ENCODE data around the gene CHTF8. TPM values are rescaled to one million over a fixed set of nuclear protein-coding genes. Genes with fewer than 3 reads are reported as not detected.

Gene CHTF8
- total RNA-seq = 100 to 1,000 TPM in 1 of 2 donors, 10 to 100 TPM in 1; 94.6 to 135 TPM

GRCh38 chr16:69132424-69133252 is at the start of gene CHTF8, which contains the start of gene UTP4:
Gene CHTF8 (minus strand): TSS chr16:69132588. CDS start chr16:69121458, 11,130 bp downstream.
Gene UTP4 (plus strand): TSS chr16:69132649. CDS start chr16:69133460, 811 bp downstream.
- peak; percentile 97 to 98 for ATAC-seq
- H3K9me3 Mint-ChIP-seq = no peaks in the 10 kb centered on the region
- peak within 1 kb of the TSS; percentile 94 to 96 for H3K27ac Mint-ChIP-seq
- H3K36me3 Mint-ChIP-seq = peaks cover 31% of the 10 kb centered on the region in 2 donors
- DNase-seq (ENCODE audit: low spot score in 2 of 2) = peak; percentile 89 to 90

GRCh38 chr16:69180011-69180338 is 47.6 kb upstream of the CHTF8 start:
- Mint-ChIP-seq H3K27ac (no peak overlapping the region), H3K36me3 (peaks cover 0 to 12% of the 10 kb centered on the region in 2 donors), H3K9me3 (no peaks in the 10 kb centered on the region)
- ATAC-seq (no peak), DNase-seq (ENCODE audit: low spot score in 2 of 2) (no peak)

GRCh38 chr16:69179328-69180010 is 47.1 kb upstream of the CHTF8 start:
- DNase-seq (ENCODE audit: low spot score in 2 of 2) (no peak), ATAC-seq (no peak)
- H3K9me3 Mint-ChIP-seq = no peaks in the 10 kb centered on the region
- no peak overlapping the region for H3K27ac Mint-ChIP-seq
- H3K36me3 Mint-ChIP-seq = peaks cover 0 to 7% of the 10 kb centered on the region in 2 donors

- DNase-seq (ENCODE audit: low spot score in 2 of 2) (no peak), ATAC-seq (no peak)
Measured at GRCh38 chr16:69176033-69176800, 43.8 kb upstream of the CHTF8 start.

GRCh38 chr16:69171325-69172084 is 39.1 kb upstream of the CHTF8 start:
- Mint-ChIP-seq H3K9me3 (no peaks in the 10 kb centered on the region), H3K27ac (no peak overlapping the region), H3K36me3 (peaks cover 18 to 31% of the 10 kb centered on the region in 2 donors)
- no peak for ATAC-seq
- DNase-seq (ENCODE audit: low spot score in 2 of 2) = no peak

More at GRCh38 chr16:69176033-69176800, 43.8 kb upstream of the CHTF8 start:
- no peak overlapping the region for H3K27ac Mint-ChIP-seq
- no peaks in the 10 kb centered on the region for H3K9me3 Mint-ChIP-seq
- peaks cover 4 to 7% of the 10 kb centered on the region in 2 donors for H3K36me3 Mint-ChIP-seq

- DNase-seq (ENCODE audit: low spot score in 2 of 2) (no peak), ATAC-seq (no peak)
- Mint-ChIP-seq H3K27ac (no peak overlapping the region), H3K36me3 (peaks cover 18 to 25% of the 10 kb centered on the region in 2 donors), H3K9me3 (no peaks in the 10 kb centered on the region)
Measured at GRCh38 chr16:69169607-69170352, 37.4 kb upstream of the CHTF8 start.

GRCh38 chr16:69169051-69169450 is 36.7 kb upstream of the CHTF8 start:
- ATAC-seq (no peak), DNase-seq (ENCODE audit: low spot score in 2 of 2) (no peak)
- Mint-ChIP-seq H3K9me3 (no peaks in the 10 kb centered on the region), H3K36me3 (peaks cover 18 to 27% of the 10 kb centered on the region in 2 donors), H3K27ac (no peak overlapping the region)

- Mint-ChIP-seq H3K27ac (peak overlapping the region; percentile 87 to 95), H3K9me3 (no peaks in the 10 kb centered on the region), H3K36me3 (peaks cover 24 to 39% of the 10 kb centered on the region in 2 donors)
- no peak for ATAC-seq
- no peak for DNase-seq (ENCODE audit: low spot score in 2 of 2)
Measured at GRCh38 chr16:69166946-69167930, 34.9 kb upstream of the CHTF8 start.

GRCh38 chr16:69166221-69166833 is 33.9 kb upstream of the CHTF8 start:
- Mint-ChIP-seq H3K27ac (peak overlapping the region; percentile 87 to 95), H3K36me3 (peaks cover 20 to 39% of the 10 kb centered on the region in 2 donors), H3K9me3 (no peaks in the 10 kb centered on the region)
- DNase-seq (ENCODE audit: low spot score in 2 of 2) (peak; percentile 68 to 89), ATAC-seq (peak; percentile 93 to 94)

GRCh38 chr16:69165584-69165983 is 33.2 kb upstream of the CHTF8 start:
- H3K36me3 Mint-ChIP-seq = peaks cover 20 to 45% of the 10 kb centered on the region in 2 donors
- peak overlapping the region; percentile 87 to 95 for H3K27ac Mint-ChIP-seq
- no peak for ATAC-seq
- no peaks in the 10 kb centered on the region for H3K9me3 Mint-ChIP-seq
- DNase-seq (ENCODE audit: low spot score in 2 of 2) = no peak

GRCh38 chr16:69160192-69160591 is 27.8 kb upstream of the CHTF8 start:
- Mint-ChIP-seq H3K36me3 (peaks cover 18 to 45% of the 10 kb centered on the region in 2 donors), H3K27ac (no peak overlapping the region), H3K9me3 (no peaks in the 10 kb centered on the region)
- no peak for ATAC-seq
- DNase-seq (ENCODE audit: low spot score in 2 of 2) = no peak

- no peak for ATAC-seq
- H3K27ac Mint-ChIP-seq = peak overlapping the region in 1 of 2 donors; percentile 5
- peaks cover 17 to 30% of the 10 kb centered on the region in 2 donors for H3K36me3 Mint-ChIP-seq
- no peaks in the 10 kb centered on the region for H3K9me3 Mint-ChIP-seq
- no peak for DNase-seq (ENCODE audit: low spot score in 2 of 2)
Measured at GRCh38 chr16:69157196-69157595, 24.8 kb upstream of the CHTF8 start.

- ATAC-seq (peak; percentile 76 to 77), DNase-seq (ENCODE audit: low spot score in 2 of 2) (peak in 1 of 2 donors; percentile 55)
- Mint-ChIP-seq H3K36me3 (peaks cover 5 to 11% of the 10 kb centered on the region in 2 donors), H3K27ac (no peak overlapping the region), H3K9me3 (no peaks in the 10 kb centered on the region)
Measured at GRCh38 chr16:69150146-69150865, 17.9 kb upstream of the CHTF8 start.

All from activated naive CD4-positive, alpha-beta T cell treated with anti-CD3 and anti-CD28 coated beads, Interleukin-2, amount 50 U/mL, for 72 hours (primary cell).